SK-N-SH (cell line): ENCODE results near the gene E4F1. TPM values are rescaled to one million over a fixed set of nuclear protein-coding genes. Genes with fewer than 3 reads are reported as not detected.

ENCODE experiments used
- CTCF ChIA-PET: fragments of 300-600, 350-600 bp; formaldehyde crosslinking; extraction: SDS; loops from one replicate; lab custom pipeline; 2021; lab: Yijun Ruan, JAX
- POLR2A ChIA-PET: fragments of 350-600 bp; sonication (Branson Sonifier 250); formaldehyde crosslinking; extraction: SDS; loops from one replicate; lab custom pipeline; 2020; ENCODE audit warnings: antibody characterized with exemption, inconsistent platforms; lab: Yijun Ruan, JAX
- DNase-seq: peaks from one replicate; pipeline ENCODE4 v3.0.0; 2012
- H2AFZ ChIP-seq: fragments of 200-600 bp; sonication (generic); 2 replicates; pipeline ENCODE4 v1.8.1; 2016; ENCODE audit warnings: antibody characterized with exemption, mild to moderate bottlenecking, low read depth
- H3F3A ChIP-seq: fragments of 200-600 bp; sonication (generic); replicated peaks from 2 replicates; pipeline ENCODE3; 2016; ENCODE audit warnings: antibody characterized with exemption, mild to moderate bottlenecking; ENCODE audit not compliant: insufficient read depth
- H3K27ac ChIP-seq, 2 experiments: fragments of 200-500 bp in 1 of 2; fragments of 200-600 bp in 1 of 2; sonication (Bioruptor generic) in 1 of 2; sonication (generic), shearing (Covaris generic) in 1 of 2; 2 replicates each; pipeline versions ENCODE4 v1.5.1 to v1.6.1; 2014 to 2016; ENCODE audit warnings: low read depth in 2 of 2, inconsistent platforms in 1 of 2, low read length in 1 of 2, mild to moderate bottlenecking in 1 of 2, mixed read lengths in 1 of 2
- H3K27me3 ChIP-seq: fragments of 200-600 bp; sonication (generic), shearing (Covaris generic); 2 replicates; pipeline ENCODE4 v1.6.1; 2016; ENCODE audit warnings: mixed run types; ENCODE audit not compliant: insufficient read depth
- H3K36me3 ChIP-seq, 2 experiments: fragments of 200-500 bp in 1 of 2; fragments of 200-600 bp in 1 of 2; sonication (Bioruptor generic) in 1 of 2; sonication (generic) in 1 of 2; replicated peaks in 1 of 2; 2 replicates each; pipeline versions ENCODE3 to v1.5.1; 2014 to 2016; ENCODE audit warnings: low read length in 1 of 2, mild to moderate bottlenecking in 1 of 2; ENCODE audit not compliant: insufficient read depth in 2 of 2, control insufficient read depth in 1 of 2
- H3K4me1 ChIP-seq, 2 experiments: fragments of 200-500 bp in 1 of 2; fragments of 200-600 bp in 1 of 2; sonication (Bioruptor generic) in 1 of 2; sonication (generic), shearing (Covaris generic) in 1 of 2; 2 replicates each; pipeline versions ENCODE4 v1.5.1 to v1.6.1; 2014 to 2016; ENCODE audit warnings: low read depth in 1 of 2, low read length in 1 of 2, mixed run types in 1 of 2; ENCODE audit not compliant: insufficient read depth in 2 of 2, control insufficient read depth in 1 of 2
- H3K4me2 ChIP-seq: fragments of 200-600 bp; sonication (generic), shearing (Covaris generic); 2 replicates; pipeline ENCODE4 v1.6.1; 2017; ENCODE audit warnings: mixed run types
- H3K4me3 ChIP-seq, 2 experiments: fragments of 200-500 bp in 1 of 2; fragments of 200-600 bp in 1 of 2; sonication (Bioruptor generic) in 1 of 2; sonication (generic), shearing (Covaris generic) in 1 of 2; 2 replicates each; pipeline versions ENCODE4 v1.5.1 to v1.8.1; 2014 to 2016; ENCODE audit warnings: low read depth in 2 of 2, inconsistent platforms in 1 of 2, low read length in 1 of 2, mild to moderate bottlenecking in 1 of 2, mixed read lengths in 1 of 2, moderate library complexity in 1 of 2
- H3K79me2 ChIP-seq: fragments of 200-600 bp; sonication (generic); 2 replicates; pipeline ENCODE4 v1.8.1; 2017; ENCODE audit warnings: mild to moderate bottlenecking; ENCODE audit not compliant: insufficient read depth
- H3K9ac ChIP-seq: fragments of 200-600 bp; sonication (generic); 2 replicates; pipeline ENCODE4 v1.6.1; 2017; ENCODE audit warnings: mixed run types
- H3K9me2 ChIP-seq: fragments of 200-600 bp; sonication (generic); 2 replicates; pipeline ENCODE4 v1.6.1; 2017; ENCODE audit warnings: mixed run types
- H3K9me3 ChIP-seq: fragments of 200-600 bp; sonication (generic); 2 replicates; pipeline ENCODE4 v1.6.1; 2017; ENCODE audit warnings: mixed run types, mild to moderate bottlenecking, moderate library complexity
- H4K20me1 ChIP-seq: fragments of 200-600 bp; sonication (generic); 2 replicates; pipeline ENCODE4 v1.6.1; 2017; ENCODE audit warnings: mild to moderate bottlenecking, mixed run types; ENCODE audit not compliant: insufficient read depth
- CHD2 ChIP-seq: fragments of 150-350 bp; IDR thresholded peaks from 2 replicates; pipeline ENCODE4 v1.6.1; 2018; ENCODE audit warnings: low read length; ENCODE audit not compliant: partially characterized antibody
- EZH2phosphoT487 ChIP-seq: fragments of 200-600 bp; sonication (generic); IDR thresholded peaks from 2 replicates; pipeline ENCODE4 v1.6.1; 2017; ENCODE audit warnings: low read depth, mixed run types, mild to moderate bottlenecking, antibody characterized with exemption, moderate library complexity, borderline replicate concordance
- FOXJ3 ChIP-seq: sonication (generic); formaldehyde crosslinking; IDR thresholded peaks from 2 replicates; pipeline ENCODE4 v1.5.1; 2020; ENCODE audit warnings: mild to moderate bottlenecking, missing genetic modification reagents
- GABPA ChIP-seq: IDR thresholded peaks from 2 replicates; pipeline ENCODE4 v1.4.0; 2012; ENCODE audit warnings: low read depth, mild to moderate bottlenecking
- GATA2 ChIP-seq: sonication (generic); formaldehyde crosslinking; IDR thresholded peaks from 2 replicates; pipeline ENCODE4 v1.5.0; 2020; ENCODE audit warnings: mild to moderate bottlenecking, missing genetic modification reagents
- IRF3 ChIP-seq: fragments of 150-350 bp; IDR thresholded peaks from 2 replicates; pipeline ENCODE4 v1.6.1; 2016; ENCODE audit warnings: mild to moderate bottlenecking, low read depth, low read length
- JUND ChIP-seq: IDR thresholded peaks from 2 replicates; pipeline ENCODE4 v1.4.0; 2012
- MAX ChIP-seq: IDR thresholded peaks from 2 replicates; pipeline ENCODE4 v1.4.0; 2012; ENCODE audit warnings: low read depth
- POLR2AphosphoS5 ChIP-seq: IDR thresholded peaks from 2 replicates; pipeline ENCODE4 v1.6.1; 2012; ENCODE audit warnings: low read depth, low read length
- RAD21 ChIP-seq: IDR thresholded peaks from 2 replicates; pipeline ENCODE4 v1.6.1; 2012; ENCODE audit warnings: mild to moderate bottlenecking, low read length
- RCOR1 ChIP-seq: fragments of 150-350 bp; IDR thresholded peaks from 2 replicates; pipeline ENCODE4 v1.6.1; 2017; ENCODE audit warnings: antibody characterized with exemption, low read length
- RFX5 ChIP-seq: IDR thresholded peaks from 2 replicates; pipeline ENCODE4 v1.6.1; 2012; ENCODE audit warnings: mild to moderate bottlenecking, improper control_type of control experiment, low read length
- SMC3 ChIP-seq: IDR thresholded peaks from 2 replicates; pipeline ENCODE4 v1.6.1; 2012; ENCODE audit warnings: low read depth, low read length, improper control_type of control experiment
- TCF12 ChIP-seq: IDR thresholded peaks from 2 replicates; pipeline ENCODE4 v1.4.0; 2012
- TEAD4 ChIP-seq: IDR thresholded peaks from 2 replicates; pipeline ENCODE4 v1.4.0; 2012; ENCODE audit warnings: mild to moderate bottlenecking, borderline replicate concordance; ENCODE audit not compliant: insufficient read depth
- USF1 ChIP-seq: IDR thresholded peaks from 2 replicates; pipeline ENCODE4 v1.4.0; 2012; ENCODE audit warnings: low read depth, borderline replicate concordance
- USF2 ChIP-seq: fragments of 150-350 bp; IDR thresholded peaks from 2 replicates; pipeline ENCODE4 v1.6.1; 2017; ENCODE audit warnings: antibody characterized with exemption, low read length, low read depth, borderline replicate concordance
- YY1 ChIP-seq: IDR thresholded peaks from 2 replicates; pipeline ENCODE4 v1.4.0; 2012; ENCODE audit warnings: low read depth, mild to moderate bottlenecking
- WGBS: methylation state at CpG from one replicate; pipeline ENCODE4 v1.1.6; 2017; ENCODE audit warnings: low lambda C conversion rate; 5-methylcytosine and 5-hydroxymethylcytosine counted together
- polyA plus RNA-seq, 3 experiments: library from polyadenylated mRNA; depleted of rRNA; stranded (reverse); fragments of >200 nt; gene quantifications; 2 replicates each; pipeline ENCODE4 v1.2.3, GENCODE V29; 2012

The E4F1 gene
- polyA plus RNA-seq, 1 of the 3 experiments (the other 2 are of a cell fraction) = 33.0 TPM

- CTCF ChIA-PET = interaction anchor here (0.8 to 1.0 kb wide), 2 partner anchors 15 to 214 kb away, joined by 3 to 9 read pairs; partner anchors contain the start of gene ECI1
- H3K27ac ChIP-seq = no peak within 1 kb of the TSS
- H3K4me1 ChIP-seq = peaks cover 0 to 3% of the 10 kb centered on the region in 2 experiments; a peak in 1 of 4 replicates
- TF ChIP-seq TEAD4 (no peak), RCOR1 (no peak), JUND (no peak), POLR2AphosphoS5 (peak; percentile 55), GABPA (no peak)
- TF ChIP-seq, all 33 proteins: peak for 1
- no peaks in the 10 kb centered on the region for H4K20me1 ChIP-seq
- 42% methylated on average over 19 of the region's 64 CpGs for WGBS
- peaks cover 10% of the 10 kb centered on the region for H3F3A ChIP-seq
- H2AFZ ChIP-seq = no peak within 1 kb of the TSS
- POLR2A ChIA-PET = no interaction called here
- H3K36me3 ChIP-seq = peaks cover 0 to 45% of the 10 kb centered on the region in 2 experiments
- no peak within 1 kb of the TSS for H3K4me2 ChIP-seq
- no peak within 1 kb of the TSS for H3K9ac ChIP-seq
- no peaks in the 10 kb centered on the region for H3K79me2 ChIP-seq
- DNase-seq = peak; percentile 82
- H3K9me2 ChIP-seq = no peaks in the 10 kb centered on the region
- H3K9me3 ChIP-seq = no peaks in the 10 kb centered on the region
- H3K27me3 ChIP-seq = no peaks in the 10 kb centered on the region
- peak within 1 kb of the TSS in 1 of 2 experiments; percentile 6; a peak in 1 of 4 replicates for H3K4me3 ChIP-seq
Measured at GRCh38 chr16:2236337-2237101, 13.1 kb downstream of the E4F1 start, which contains the start of gene DNASE1L2. Gene DNASE1L2 (plus strand): TSS chr16:2236444. CDS start chr16:2236817, 373 bp downstream.

- Histone ChIP-seq H3K4me3 (no peak overlapping the region; a peak in 1 of 4 replicates), H3K9ac (no peak overlapping the region), H3K27me3 (no peaks in the 10 kb centered on the region), H3K36me3 (peaks cover 0 to 39% of the 10 kb centered on the region in 2 experiments), H3K9me3 (no peaks in the 10 kb centered on the region), H4K20me1 (no peaks in the 10 kb centered on the region), H2AFZ (no peak overlapping the region), H3F3A (peaks cover 10% of the 10 kb centered on the region), H3K79me2 (no peaks in the 10 kb centered on the region), H3K9me2 (no peaks in the 10 kb centered on the region), H3K27ac (no peak overlapping the region), H3K4me2 (no peak overlapping the region), H3K4me1 (peaks cover 0 to 3% of the 10 kb centered on the region in 2 experiments; a peak in 1 of 4 replicates)
- TF ChIP-seq RAD21 (no peak), JUND (no peak), USF2 (no peak), YY1 (no peak), SMC3 (no peak), TCF12 (no peak), GATA2 (CRISPR knock-in tag) (no peak), EZH2phosphoT487 (no peak), USF1 (no peak), IRF3 (no peak), RFX5 (no peak), CHD2 (no peak), MAX (no peak), FOXJ3 (CRISPR knock-in tag) (no peak)
- WGBS = 88% methylated on average over 19 of the region's 40 CpGs
- POLR2A ChIA-PET = interaction anchor here (1.9 kb wide), 1 partner anchor 14 kb away, joined by 5 read pairs; the partner anchor contains the start of gene ECI1
- no peak for DNase-seq
- CTCF ChIA-PET = no interaction called here
Measured at GRCh38 chr16:2237102-2237482, 13.7 kb downstream of the E4F1 start.
